Ecto neural progenitor cell (in vitro differentiated cells): ENCODE data around the gene OSBPL10.
"Not testable (repeated sequence)": the region's sequence is repeated elsewhere in the genome, so short reads cannot be mapped to it uniquely, and the experiment has no call there.

Source experiments
- DNase-seq: peaks from one replicate; pipeline ENCODE4 v3.0.0-alpha.2; 2018; ENCODE audit warnings: low spot score

The OSBPL10 gene

GRCh38 chr3:31981206-31982181 lies at the start of gene OSBPL10, which contains the start of gene ZNF860:
Gene OSBPL10 (minus strand): TSS chr3:31981262. CDS start chr3:31981179, 83 bp downstream.
Gene ZNF860 (plus strand): TSS chr3:31981750. CDS start chr3:31989080, 7,330 bp downstream.
- peak; percentile 64 for DNase-seq

- DNase-seq = no peak
These were observed 45.5 kb upstream of the OSBPL10 start for GRCh38 chr3:32026593-32026992.

GRCh38 chr3:32022947-32023346 lies 41.9 kb upstream of the OSBPL10 start:
- peak; percentile 3 for DNase-seq

- DNase-seq = no peak
These were observed 40.7 kb upstream of the OSBPL10 start for GRCh38 chr3:32021748-32022147.

GRCh38 chr3:32021155-32021554 lies 40.1 kb upstream of the OSBPL10 start:
- DNase-seq = no peak

GRCh38 chr3:32018757-32019564 lies 37.9 kb upstream of the OSBPL10 start:
- no peak for DNase-seq

- no peak for DNase-seq
These were observed 36.2 kb upstream of the OSBPL10 start for GRCh38 chr3:32017286-32017685.

GRCh38 chr3:32015638-32016037 lies 34.6 kb upstream of the OSBPL10 start:
- not testable (repeated sequence) for DNase-seq

GRCh38 chr3:32010699-32011098 lies 29.6 kb upstream of the OSBPL10 start:
- DNase-seq = not testable (repeated sequence)

- no peak for DNase-seq
These were observed 28.9 kb upstream of the OSBPL10 start for GRCh38 chr3:32009957-32010356.

- DNase-seq = no peak
These were observed 28.0 kb upstream of the OSBPL10 start for GRCh38 chr3:32009101-32009500.

GRCh38 chr3:32004113-32004765 lies 23.2 kb upstream of the OSBPL10 start:
- DNase-seq = no peak

- no peak for DNase-seq
These were observed 22.3 kb upstream of the OSBPL10 start for GRCh38 chr3:32003380-32003779.

GRCh38 chr3:32002561-32003368 lies 21.7 kb upstream of the OSBPL10 start:
- no peak for DNase-seq

- no peak for DNase-seq
These were observed 19.8 kb upstream of the OSBPL10 start for GRCh38 chr3:32000877-32001276.

GRCh38 chr3:31999907-32000439 lies 18.9 kb upstream of the OSBPL10 start:
- no peak for DNase-seq

- DNase-seq = no peak
These were observed 16.4 kb upstream of the OSBPL10 start for GRCh38 chr3:31997500-31997899.

- no peak for DNase-seq
These were observed 15.1 kb upstream of the OSBPL10 start for GRCh38 chr3:31996195-31996594.

GRCh38 chr3:31995026-31995425 lies 14.0 kb upstream of the OSBPL10 start:
- not testable (repeated sequence) for DNase-seq

- DNase-seq = no peak
These were observed 12.8 kb upstream of the OSBPL10 start for GRCh38 chr3:31993843-31994242.

- DNase-seq = not testable (repeated sequence)
These were observed 11.9 kb upstream of the OSBPL10 start for GRCh38 chr3:31992995-31993394.
